CD14-positive monocyte (primary cell): ENCODE results near the gene TMEM132D. TPM values are rescaled to one million over a fixed set of nuclear protein-coding genes. Genes with fewer than 3 reads are reported as not detected.

Experiments used
- DNase-seq, 3 donors: peaks; one replicate each; pipeline ENCODE4 v3.0.0-alpha.2; 2011 to 2022
- H2AFZ ChIP-seq: 2 replicates; pipeline ENCODE4 v1.6.0; 2012; ENCODE audit warnings: mild to moderate bottlenecking, low read depth, low read length, inconsistent platforms; ENCODE audit not compliant: insufficient read depth, poor library complexity, severe bottlenecking
- H3K27ac ChIP-seq, 2 donors: 1 replicate in 1 of 2; 2 replicates in 1 of 2; pipeline ENCODE4 v1.5.1; 2012 to 2013; ENCODE audit warnings: low read length in 2 of 2, control low read depth in 1 of 2, inconsistent platforms in 1 of 2, low read depth in 1 of 2, mild to moderate bottlenecking in 1 of 2
- H3K27me3 ChIP-seq, 2 donors: one replicate each; pipeline versions ENCODE4 v1.6.0 to v1.6.1; 2011 to 2013; ENCODE audit warnings: low read length in 2 of 2; ENCODE audit not compliant: control insufficient read depth in 2 of 2, insufficient read depth in 2 of 2
- H3K36me3 ChIP-seq, 2 donors: replicated peaks in 1 of 2; 1 replicate in 1 of 2; 2 replicates in 1 of 2; pipeline versions ENCODE4 v1.5.1 to v1.6.1; 2012 to 2013; ENCODE audit warnings: low read length in 2 of 2, control low read depth in 1 of 2, inconsistent platforms in 1 of 2, mild to moderate bottlenecking in 1 of 2; ENCODE audit not compliant: insufficient read depth in 2 of 2, control insufficient read depth in 1 of 2
- H3K4me1 ChIP-seq, 2 donors: 1 replicate in 1 of 2; 2 replicates in 1 of 2; pipeline versions ENCODE4 v1.5.1 to v1.6.1; 2012 to 2013; ENCODE audit warnings: low read length in 2 of 2, control low read depth in 1 of 2, inconsistent platforms in 1 of 2, mild to moderate bottlenecking in 1 of 2, moderate library complexity in 1 of 2; ENCODE audit not compliant: insufficient read depth in 2 of 2, control insufficient read depth in 1 of 2
- H3K4me2 ChIP-seq: replicated peaks from 2 replicates; pipeline ENCODE3; 2012; ENCODE audit warnings: low read length, moderate library complexity, mild to moderate bottlenecking; ENCODE audit not compliant: poor library complexity, severe bottlenecking; ENCODE audit errors: extremely low read depth
- H3K4me3 ChIP-seq, 3 experiments: fragments of 200-600 bp in 1 of 3; sonication (generic) in 1 of 3; replicated peaks in 1 of 3; 1 replicate in 2 of 3; 2 replicates in 1 of 3; pipeline ENCODE4 v1.5.1; 2011 to 2013; ENCODE audit warnings: low read length in 3 of 3, mild to moderate bottlenecking in 3 of 3, control low read depth in 2 of 3, low read depth in 2 of 3, inconsistent platforms in 1 of 3, moderate library complexity in 1 of 3
- H3K79me2 ChIP-seq: 2 replicates; pipeline ENCODE4 v1.6.0; 2012; ENCODE audit warnings: mild to moderate bottlenecking, control low read depth, inconsistent platforms, low read length, moderate library complexity; ENCODE audit not compliant: insufficient read depth
- H3K9ac ChIP-seq: 2 replicates; pipeline ENCODE4 v1.6.0; 2017; ENCODE audit warnings: low read length, mild to moderate bottlenecking; ENCODE audit not compliant: insufficient read depth, poor library complexity, severe bottlenecking
- H3K9me3 ChIP-seq, 2 donors: replicated peaks in 1 of 2; 1 replicate in 1 of 2; 2 replicates in 1 of 2; pipeline versions ENCODE4 v1.5.1 to v1.6.1; 2012 to 2013; ENCODE audit warnings: low read length in 2 of 2, control low read depth in 1 of 2; ENCODE audit not compliant: control insufficient read depth in 1 of 2, insufficient read depth in 1 of 2
- H4K20me1 ChIP-seq: 2 replicates; pipeline ENCODE4 v1.6.0; 2012; ENCODE audit warnings: mild to moderate bottlenecking, low read length, control low read depth, moderate library complexity; ENCODE audit not compliant: insufficient read depth
- H3K27ac Mint-ChIP-seq, 7 donors: one replicate each; pipeline ENCODE4 v1.8.0; 2020; ENCODE audit warnings: mild to moderate bottlenecking in 7 of 7, mixed read lengths in 7 of 7, moderate library complexity in 6 of 7, inconsistent platforms in 2 of 7
- H3K27me3 Mint-ChIP-seq, 3 donors: one replicate each; pipeline ENCODE4 v1.8.0; 2021 to 2022; ENCODE audit warnings: low read depth in 3 of 3, mild to moderate bottlenecking in 3 of 3, mixed read lengths in 3 of 3, moderate library complexity in 3 of 3, inconsistent platforms in 1 of 3
- H3K36me3 Mint-ChIP-seq, 2 donors: one replicate each; pipeline ENCODE4 v1.8.0; 2020; ENCODE audit warnings: mixed read lengths in 2 of 2, inconsistent platforms in 1 of 2, mild to moderate bottlenecking in 1 of 2
- H3K4me1 Mint-ChIP-seq: one replicate; pipeline ENCODE4 v1.8.0; 2020; ENCODE audit warnings: mild to moderate bottlenecking, mixed read lengths
- H3K4me3 Mint-ChIP-seq, 2 donors: one replicate each; pipeline ENCODE4 v1.8.0; 2020; ENCODE audit warnings: mild to moderate bottlenecking in 2 of 2, mixed read lengths in 2 of 2, moderate library complexity in 1 of 2
- H3K9me3 Mint-ChIP-seq, 7 donors: one replicate each; pipeline ENCODE4 v1.8.0; 2020 to 2022; ENCODE audit warnings: mixed read lengths in 7 of 7, mild to moderate bottlenecking in 6 of 7, moderate library complexity in 6 of 7, inconsistent platforms in 2 of 7
- CTCF ChIP-seq: fragments of 200-600 bp; IDR thresholded peaks from one replicate; pipeline ENCODE4 v1.8.0; 2022; ENCODE audit warnings: antibody characterized with exemption, mild to moderate bottlenecking
- WGBS: methylation state at CpG from one replicate; pipeline ENCODE4 v1.1.5; 2013; ENCODE audit warnings: missing lambda C conversion rate; ENCODE audit not compliant: insufficient coverage; 5-methylcytosine and 5-hydroxymethylcytosine counted together
- intact Hi-C, 2 donors: fragments of 100-400 bp; cut with micrococcal nuclease; formaldehyde crosslinking; loops; one replicate each; pipeline versions ENCODE4 v1.15.0 to v1.15.1; 2023
- polyA plus RNA-seq, 3 donors: library from polyadenylated mRNA; depleted of rRNA in 1 of 3; unstranded in 2 of 3; stranded (reverse) in 1 of 3; fragments of 300-500 nt in 2 of 3; fragments of >200 nt in 1 of 3; fragmentation: Illumina TruSeq in 2 of 3; gene quantifications; 1 replicate in 2 of 3; 2 replicates in 1 of 3; pipeline ENCODE4 v1.2.3, GENCODE V29; 2012 to 2021

TMEM132D gene
- polyA plus RNA-seq, 3 donors: 0.04 TPM; not detected in 2

- WGBS: 88% methylated on average over 5 of the region's 6 CpGs
- intact Hi-C loops: no loop called here
Observed at GRCh38 chr12:129651951-129652350, 251.9 kb downstream of the TMEM132D start.

GRCh38 chr12:129641926-129642325, 261.9 kb downstream of the TMEM132D start:
- H3K36me3 ChIP-seq: no peaks in the 10 kb centered on the region
- intact Hi-C loops: no loop called here
- H3K4me2 ChIP-seq: no peak overlapping the region
- Mint-ChIP-seq H3K4me3 (no peak overlapping the region), H3K36me3 (no peaks in the 10 kb centered on the region), H3K9me3 (peaks cover 0 to 10% (median 4%) of the 10 kb centered on the region in 7 donors), H3K27ac (no peak overlapping the region), H3K4me1 (no peaks in the 10 kb centered on the region), H3K27me3 (peaks cover 0 to 3% (median 0%) of the 10 kb centered on the region in 3 donors)
- no peaks in the 10 kb centered on the region for H3K27me3 ChIP-seq
- H3K79me2 ChIP-seq: no peaks in the 10 kb centered on the region
- H3K9ac ChIP-seq: no peak overlapping the region
- no peaks in the 10 kb centered on the region for H4K20me1 ChIP-seq
- no peak for DNase-seq
- no peaks in the 10 kb centered on the region for H3K4me1 ChIP-seq
- H2AFZ ChIP-seq: no peak overlapping the region
- H3K4me3 ChIP-seq: no peak overlapping the region
- H3K27ac ChIP-seq: no peak overlapping the region
- no peak for TF ChIP-seq CTCF
- no CpG with 5 or more reads among the region's 6 CpGs for WGBS
- peaks cover 6 to 20% of the 10 kb centered on the region in 2 donors for H3K9me3 ChIP-seq

More at GRCh38 chr12:129651951-129652350, 251.9 kb downstream of the TMEM132D start:
- H3K27ac Mint-ChIP-seq: no peak overlapping the region
- Histone ChIP-seq H3K9me3 (peaks cover 17 to 37% of the 10 kb centered on the region in 2 donors), H2AFZ (no peak overlapping the region), H3K36me3 (no peaks in the 10 kb centered on the region), H3K27me3 (no peaks in the 10 kb centered on the region), H3K4me2 (no peak overlapping the region), H3K79me2 (no peaks in the 10 kb centered on the region), H3K27ac (no peak overlapping the region), H3K4me1 (no peaks in the 10 kb centered on the region), H3K9ac (no peak overlapping the region), H4K20me1 (no peaks in the 10 kb centered on the region), H3K4me3 (no peak overlapping the region)
- H3K4me1 Mint-ChIP-seq: no peaks in the 10 kb centered on the region
- H3K9me3 Mint-ChIP-seq: peaks cover 0 to 24% (median 9%) of the 10 kb centered on the region in 7 donors
- peaks cover 0 to 1% (median 1%) of the 10 kb centered on the region in 3 donors for H3K27me3 Mint-ChIP-seq
- DNase-seq: no peak
- H3K4me3 Mint-ChIP-seq: no peak overlapping the region
- no peak for TF ChIP-seq CTCF
- H3K36me3 Mint-ChIP-seq: no peaks in the 10 kb centered on the region
